GM12864 (cell line): ENCODE data around the gene PLEKHF1.

Source experiments
- DNase-seq: peaks from one replicate; pipeline ENCODE4 v3.0.0-alpha.2; 2011; ENCODE audit warnings: low read depth
- H3K4me3 ChIP-seq: 2 replicates; pipeline ENCODE4 v1.5.1; 2011; ENCODE audit warnings: mild to moderate bottlenecking, low read depth, low read length, control low read depth
- CTCF ChIP-seq: IDR thresholded peaks from 2 replicates; pipeline ENCODE4 v1.5.1; 2011; ENCODE audit warnings: low read depth, mild to moderate bottlenecking, moderate library complexity, low read length, control low read depth, inconsistent platforms; ENCODE audit errors: missing control alignments

The PLEKHF1 gene

GRCh38 chr19:29675650-29676186 is 10.5 kb downstream of the PLEKHF1 start:
- no peak for TF ChIP-seq CTCF
- no peak for DNase-seq
- no peak overlapping the region for H3K4me3 ChIP-seq

GRCh38 chr19:29676586-29676985 is 11.3 kb downstream of the PLEKHF1 start:
- DNase-seq, result no peak
- no peak overlapping the region for H3K4me3 ChIP-seq
- TF ChIP-seq CTCF, result no peak

- DNase-seq, result no peak
- TF ChIP-seq CTCF, result no peak
- no peak overlapping the region for H3K4me3 ChIP-seq
Observed at GRCh38 chr19:29677001-29677817, 11.9 kb downstream of the PLEKHF1 start.

GRCh38 chr19:29678484-29679106 is 13.3 kb downstream of the PLEKHF1 start:
- H3K4me3 ChIP-seq, result no peak overlapping the region
- no peak for DNase-seq
- TF ChIP-seq CTCF, result no peak

GRCh38 chr19:29679598-29680210 is 14.4 kb downstream of the PLEKHF1 start:
- no peak for TF ChIP-seq CTCF
- no peak for DNase-seq
- no peak overlapping the region for H3K4me3 ChIP-seq

GRCh38 chr19:29680447-29680846 is 15.2 kb downstream of the PLEKHF1 start:
- TF ChIP-seq CTCF, result no peak
- no peak for DNase-seq
- no peak overlapping the region for H3K4me3 ChIP-seq
